Muscle of leg (tissue), 11 donors: ENCODE data around the gene ATP1A1. TPM values are rescaled to one million over a fixed set of nuclear protein-coding genes. Genes with fewer than 3 reads are reported as not detected.

ENCODE experiments used
- DNase-seq: peaks from one replicate; pipeline ENCODE4 v3.0.0; 2013
- H3K27ac ChIP-seq: one replicate; pipeline ENCODE4 v1.5.1; 2013; ENCODE audit warnings: mild to moderate bottlenecking, low read length, control low read depth
- H3K27me3 ChIP-seq: one replicate; pipeline ENCODE4 v1.6.1; 2013; ENCODE audit warnings: low read length; ENCODE audit not compliant: control insufficient read depth, insufficient read depth
- H3K36me3 ChIP-seq: one replicate; pipeline ENCODE4 v1.6.1; 2013; ENCODE audit warnings: low read length; ENCODE audit not compliant: control insufficient read depth, insufficient read depth
- H3K4me1 ChIP-seq: one replicate; pipeline ENCODE4 v1.6.1; 2013; ENCODE audit warnings: low read length; ENCODE audit not compliant: control insufficient read depth, insufficient read depth
- H3K4me3 ChIP-seq: one replicate; pipeline ENCODE4 v1.5.1; 2013; ENCODE audit warnings: low read length, control low read depth
- H3K9me3 ChIP-seq: replicated peaks from 2 replicates; pipeline ENCODE4 v1.6.1; 2013; ENCODE audit warnings: low read depth, low read length; ENCODE audit not compliant: control insufficient read depth
- WGBS: methylation state at CpG from one replicate; pipeline ENCODE4 v1.1.5; 2013; ENCODE audit warnings: missing lambda C conversion rate; ENCODE audit not compliant: insufficient coverage; 5-methylcytosine and 5-hydroxymethylcytosine counted together
- polyA plus RNA-seq, 8 donors: library from polyadenylated mRNA; unstranded; fragments of 120-200 nt; gene quantifications; one replicate each; pipeline versions ENCODE4 v1.2.1 to v1.2.3, GENCODE V29; 2013; ENCODE audit warnings: inconsistent platforms in 1 of 8, low replicate concordance in 1 of 8; ENCODE audit not compliant: insufficient read length in 8 of 8, insufficient read depth in 1 of 8
- total RNA-seq: library from RNA; stranded (reverse); fragments of 120-200 nt; gene quantifications from one replicate; pipeline ENCODE4 v1.2.4, GENCODE V29; 2013

The ATP1A1 gene
- total and polyA plus RNA-seq, 9 donors, result 50.6 to 151 (median 136) TPM

DNA sequence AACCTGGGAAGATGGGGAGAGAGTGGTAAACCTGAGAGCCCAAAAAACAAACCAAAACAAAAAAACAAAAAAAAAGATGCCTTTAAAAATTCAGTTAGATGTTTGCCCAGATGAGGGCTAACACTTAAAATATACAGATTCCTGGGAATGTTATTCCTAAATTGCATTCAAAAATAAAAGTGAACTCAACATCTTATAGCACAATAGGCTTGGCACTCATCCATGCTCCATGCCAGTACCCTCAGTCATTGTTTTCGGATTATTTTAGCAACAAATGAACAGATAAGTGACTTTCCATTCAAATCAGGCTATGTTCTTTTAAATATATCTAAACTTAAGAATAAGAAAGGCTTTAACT lies 3.7 kb downstream of the ATP1A1 start:
- Histone ChIP-seq H3K36me3 (no peaks in the 10 kb centered on the region), H3K9me3 (no peaks in the 10 kb centered on the region), H3K27ac (peak overlapping the region; percentile 77), H3K4me1 (peaks cover 55% of the 10 kb centered on the region), H3K4me3 (no peak overlapping the region), H3K27me3 (no peaks in the 10 kb centered on the region)
- no peak for DNase-seq
- WGBS, result no CpG with 5 or more reads among the region's 1 CpG

DNA sequence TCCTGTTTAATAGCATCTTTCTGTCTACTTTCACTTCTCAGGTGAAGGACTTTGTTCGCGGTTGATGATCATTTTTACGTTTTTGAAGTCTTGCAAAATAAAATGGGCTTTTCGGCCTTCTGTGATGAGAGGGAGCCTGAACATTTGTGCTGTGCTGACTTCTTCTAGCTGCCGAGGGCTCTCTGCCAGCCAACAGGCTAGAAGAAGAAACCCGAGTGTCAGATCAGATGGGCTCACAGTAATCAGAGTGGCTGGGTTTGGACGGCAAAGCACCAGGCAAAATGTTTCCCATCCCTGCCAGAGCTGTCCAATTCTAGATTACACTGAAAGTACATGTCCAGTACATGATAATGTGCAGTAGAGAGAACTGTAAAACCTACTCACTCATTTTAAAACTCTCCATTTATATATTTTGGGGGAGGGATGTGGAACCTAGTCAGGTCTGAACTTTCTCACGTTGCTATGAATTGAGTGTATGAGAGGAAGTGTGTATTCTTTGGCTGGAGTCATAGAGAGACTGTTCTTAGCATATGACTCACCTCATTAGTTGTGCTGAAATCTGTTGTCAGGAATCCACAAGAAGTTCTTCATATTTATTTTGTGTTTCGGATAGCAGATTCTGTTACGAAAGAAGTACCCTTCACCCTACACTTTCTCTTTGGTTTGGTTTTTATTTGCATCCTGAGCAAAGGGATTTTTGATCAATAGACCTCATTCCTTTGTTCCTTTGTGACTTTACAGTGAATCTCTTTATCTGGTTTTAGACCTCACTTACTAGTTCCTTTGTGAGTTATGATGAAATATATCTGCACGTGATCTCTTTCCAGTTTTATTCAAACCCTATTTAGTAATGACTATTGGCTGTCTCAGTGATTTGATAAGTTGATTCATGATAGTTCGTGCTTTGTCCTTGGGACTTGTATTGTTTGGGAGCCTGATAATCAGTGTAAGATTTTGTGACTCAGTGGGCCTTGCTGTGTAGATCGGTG lies 4.8 kb downstream of the ATP1A1 start:
- H3K36me3 ChIP-seq, result no peaks in the 10 kb centered on the region
- H3K9me3 ChIP-seq, result no peaks in the 10 kb centered on the region
- peak; percentile 83 for DNase-seq
- no peaks in the 10 kb centered on the region for H3K27me3 ChIP-seq
- H3K4me1 ChIP-seq, result peaks cover 48% of the 10 kb centered on the region
- peak overlapping the region; percentile 77 for H3K27ac ChIP-seq
- no peak overlapping the region for H3K4me3 ChIP-seq
- WGBS, result 53% methylated on average over 4 of the region's 13 CpGs

DNA sequence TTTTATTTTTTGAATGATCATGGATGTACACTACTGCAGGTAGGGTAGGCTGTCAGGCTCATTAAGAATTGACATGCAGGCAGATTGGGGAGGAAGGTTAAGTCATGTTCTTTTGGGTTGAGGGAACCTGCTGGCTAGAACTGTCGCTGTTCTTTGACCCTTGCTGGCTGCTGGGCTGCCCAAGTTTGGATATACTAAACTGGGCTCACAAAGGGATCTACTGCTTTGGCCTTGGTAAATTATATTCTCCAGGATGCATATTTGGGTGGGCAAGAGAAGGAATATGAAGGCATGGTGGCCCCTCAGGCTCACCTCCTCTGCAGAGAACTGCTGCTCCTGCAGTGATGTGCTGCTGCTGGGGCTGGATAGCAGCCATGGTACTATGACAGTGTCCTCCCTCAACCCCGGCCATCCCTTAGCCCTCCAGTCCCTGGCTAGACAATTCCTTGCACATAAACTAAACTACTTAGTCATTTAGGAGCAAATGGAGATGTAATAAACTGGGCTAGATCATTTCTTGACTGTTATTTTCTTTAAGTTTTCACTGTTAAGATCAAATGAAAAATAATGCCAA lies 6.1 kb downstream of the ATP1A1 start:
- no peak overlapping the region for H3K27ac ChIP-seq
- H3K36me3 ChIP-seq, result no peaks in the 10 kb centered on the region
- peaks cover 47% of the 10 kb centered on the region for H3K4me1 ChIP-seq
- DNase-seq, result no peak
- H3K4me3 ChIP-seq, result no peak overlapping the region
- H3K27me3 ChIP-seq, result no peaks in the 10 kb centered on the region
- H3K9me3 ChIP-seq, result no peaks in the 10 kb centered on the region
- WGBS, result no CpG with 5 or more reads among the region's 2 CpGs

DNA sequence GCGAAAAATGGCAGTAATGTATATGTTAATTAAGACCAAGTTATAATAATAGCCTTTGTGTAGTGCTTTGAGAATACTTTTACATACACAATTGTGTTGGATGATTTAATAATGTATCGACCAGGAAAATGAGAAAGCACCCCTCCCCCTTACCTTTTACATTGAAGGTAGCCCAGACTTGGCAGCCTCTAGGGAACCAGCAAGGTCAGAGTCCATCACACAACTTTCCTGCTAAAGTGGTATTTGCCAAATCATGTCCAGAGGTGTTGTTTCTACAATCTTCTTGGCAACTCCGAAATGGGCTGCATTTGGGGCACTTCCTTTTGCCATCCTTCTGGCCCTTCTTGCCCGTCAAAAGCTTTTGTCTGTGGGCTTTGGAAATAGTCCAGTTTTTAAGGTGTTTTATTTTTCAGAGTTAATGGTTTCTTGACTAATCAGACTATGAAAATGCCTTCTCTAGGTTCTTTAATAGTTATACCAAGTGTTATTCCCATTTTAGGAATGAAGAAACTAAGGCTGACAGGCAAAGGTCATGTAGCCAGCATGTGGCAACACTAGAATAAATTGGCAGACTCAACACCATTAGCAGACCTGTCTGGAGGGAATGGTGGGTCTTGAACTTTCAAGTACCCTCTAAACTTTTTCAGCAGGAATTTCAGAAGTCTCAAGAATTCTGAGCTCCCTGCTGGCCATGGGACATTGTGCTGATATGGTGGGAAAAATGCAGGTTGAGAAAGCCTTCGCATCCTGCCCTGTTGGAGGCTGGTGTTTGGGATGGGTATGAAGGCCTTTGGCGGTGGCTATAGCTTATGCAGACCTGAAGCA lies 6.8 kb downstream of the ATP1A1 start:
- Histone ChIP-seq H3K27ac (no peak overlapping the region), H3K4me3 (no peak overlapping the region), H3K27me3 (no peaks in the 10 kb centered on the region), H3K36me3 (no peaks in the 10 kb centered on the region), H3K4me1 (peaks cover 40% of the 10 kb centered on the region), H3K9me3 (no peaks in the 10 kb centered on the region)
- DNase-seq, result no peak
- WGBS, result 100% methylated on average over 1 of the region's 6 CpGs

DNA sequence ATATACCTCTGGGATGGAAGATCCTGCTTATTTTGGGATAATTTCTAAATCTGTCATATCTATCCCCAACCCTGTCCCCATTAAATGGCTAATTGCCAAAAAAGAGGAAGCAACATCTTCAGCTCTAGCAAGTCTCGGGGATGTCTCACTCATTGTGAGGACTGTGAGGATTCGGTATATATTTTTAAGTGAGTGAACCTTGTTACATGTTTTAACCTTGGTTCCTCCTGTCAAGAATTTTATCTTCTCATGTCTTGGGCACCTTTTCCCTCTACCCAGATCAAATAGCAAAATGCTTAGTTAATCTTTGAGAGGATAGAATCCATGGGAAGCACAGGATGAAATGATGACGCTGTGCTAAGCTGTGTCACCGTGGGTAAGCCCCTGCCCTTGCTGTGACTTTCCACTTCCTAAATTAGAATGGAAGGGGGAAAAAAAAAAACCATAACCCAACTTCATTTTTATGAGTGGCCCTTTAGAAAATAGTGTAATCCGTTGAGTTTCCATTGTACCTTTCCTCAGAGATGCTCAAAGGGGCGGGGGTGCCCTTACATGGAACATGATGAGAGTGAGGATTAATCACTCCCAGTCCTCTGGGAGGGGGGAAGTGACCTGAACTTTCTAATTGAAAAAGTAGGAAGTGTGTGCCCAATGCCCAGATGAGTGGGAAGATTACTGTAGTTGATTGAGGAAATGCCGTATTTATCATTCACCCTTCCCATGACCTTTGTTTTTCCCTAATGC lies 7.6 kb downstream of the ATP1A1 start:
- WGBS, result no CpG with 5 or more reads among the region's 7 CpGs
- no peaks in the 10 kb centered on the region for H3K9me3 ChIP-seq
- DNase-seq, result no peak
- H3K4me3 ChIP-seq, result no peak overlapping the region
- H3K27ac ChIP-seq, result no peak overlapping the region
- H3K36me3 ChIP-seq, result peaks cover 3% of the 10 kb centered on the region
- H3K27me3 ChIP-seq, result no peaks in the 10 kb centered on the region
- peaks cover 33% of the 10 kb centered on the region for H3K4me1 ChIP-seq

DNA sequence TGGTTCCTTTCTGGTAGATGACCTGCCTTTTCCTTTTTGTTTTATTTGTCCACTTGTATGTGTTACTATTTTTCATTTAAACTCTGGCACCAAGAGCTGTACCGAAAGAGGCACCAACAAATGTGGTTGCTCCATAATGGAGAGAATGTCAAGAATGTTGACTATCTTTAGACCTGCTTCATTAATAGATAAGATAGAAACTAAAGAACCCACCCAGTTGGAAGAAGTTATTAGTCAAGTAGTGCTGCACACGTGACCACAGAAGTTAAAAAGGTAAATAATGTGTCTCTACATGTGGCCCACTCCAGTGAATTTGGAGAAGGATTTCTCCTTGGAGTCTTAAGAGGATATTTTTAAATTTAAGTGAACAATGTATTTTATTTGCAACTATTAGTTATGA lies 9.3 kb downstream of the ATP1A1 start:
- Histone ChIP-seq H3K27me3 (no peaks in the 10 kb centered on the region), H3K36me3 (peaks cover 7% of the 10 kb centered on the region), H3K27ac (no peak overlapping the region), H3K4me1 (peaks cover 18% of the 10 kb centered on the region), H3K4me3 (no peak overlapping the region), H3K9me3 (no peaks in the 10 kb centered on the region)
- 50% methylated on average over 1 of the region's 2 CpGs for WGBS
- DNase-seq, result no peak

DNA sequence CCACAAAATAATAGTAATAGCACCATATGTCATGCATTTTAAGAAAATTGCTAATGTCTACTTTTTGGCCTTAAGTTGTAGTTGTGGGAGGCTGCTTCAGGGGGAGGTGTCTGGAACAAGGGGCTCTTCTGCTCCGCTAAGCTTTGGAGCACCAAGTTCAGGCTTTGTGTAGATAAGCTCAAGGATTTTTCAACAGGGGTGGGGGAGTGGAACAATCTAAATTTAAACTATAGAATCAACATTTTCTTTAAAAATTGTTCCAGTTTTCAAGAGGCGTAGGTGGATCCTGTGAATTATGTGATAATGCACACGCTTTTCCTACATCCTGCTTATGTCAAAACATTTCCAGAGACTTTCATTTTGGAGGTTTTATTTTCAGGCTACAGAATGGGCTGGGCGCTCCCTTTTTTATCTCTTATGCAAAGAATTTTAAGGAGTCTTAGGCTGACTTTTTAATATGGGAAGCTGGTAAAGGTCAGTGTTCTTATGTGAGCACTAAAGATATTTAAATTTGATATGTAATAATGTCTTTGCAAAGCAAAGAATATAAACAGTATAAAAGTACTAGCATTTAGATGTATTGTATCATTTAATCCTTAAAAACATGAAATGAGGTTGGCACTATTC lies 9.9 kb downstream of the ATP1A1 start:
- no peak for DNase-seq
- Histone ChIP-seq H3K27me3 (no peaks in the 10 kb centered on the region), H3K36me3 (peaks cover 12% of the 10 kb centered on the region), H3K9me3 (no peaks in the 10 kb centered on the region), H3K4me1 (peaks cover 14% of the 10 kb centered on the region), H3K27ac (no peak overlapping the region), H3K4me3 (no peak overlapping the region)
- no CpG with 5 or more reads among the region's 4 CpGs for WGBS

DNA sequence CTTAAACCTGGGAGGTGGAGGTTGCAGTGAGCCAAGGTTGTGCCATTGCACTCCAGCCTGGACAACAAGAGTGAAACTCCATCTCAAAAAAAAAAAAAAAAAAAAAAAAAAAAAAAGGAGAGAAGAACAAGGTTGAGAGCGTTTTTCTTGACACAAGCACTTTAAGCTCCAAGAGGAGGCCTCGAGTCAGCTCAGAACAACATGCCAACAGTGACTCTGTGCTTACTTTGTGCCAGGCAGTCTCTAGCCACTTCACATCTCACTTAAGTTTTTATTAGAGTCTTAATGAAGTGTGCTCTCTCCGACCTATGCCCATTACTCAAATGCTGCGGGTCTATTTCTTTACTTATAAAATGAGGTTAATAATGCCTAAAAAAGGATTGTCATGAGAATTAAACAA lies 13.0 kb downstream of the ATP1A1 start:
- H3K36me3 ChIP-seq, result peaks cover 38% of the 10 kb centered on the region
- DNase-seq, result no peak
- no peak overlapping the region for H3K27ac ChIP-seq
- no CpG with 5 or more reads among the region's 4 CpGs for WGBS
- H3K4me1 ChIP-seq, result no peaks in the 10 kb centered on the region
- H3K27me3 ChIP-seq, result no peaks in the 10 kb centered on the region
- no peaks in the 10 kb centered on the region for H3K9me3 ChIP-seq
- H3K4me3 ChIP-seq, result no peak overlapping the region

DNA sequence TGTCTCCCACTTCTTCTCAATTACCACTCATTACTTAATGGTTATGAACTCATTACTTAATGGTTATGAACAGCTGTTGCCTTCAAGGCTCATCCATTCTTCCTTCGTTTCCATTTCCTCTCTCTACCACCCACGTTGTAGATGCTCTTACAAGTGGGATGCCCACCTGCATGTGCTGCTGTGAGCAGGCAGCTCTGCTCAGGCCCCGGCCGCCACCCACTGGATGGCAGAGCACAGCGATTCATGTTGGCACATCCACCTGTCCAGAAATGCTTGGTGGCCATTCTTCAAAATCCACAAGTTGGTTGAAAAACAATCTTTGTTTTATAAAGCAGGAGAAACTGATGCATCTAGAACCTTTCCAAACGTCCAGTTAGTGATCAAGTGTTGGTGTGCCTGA lies 14.5 kb downstream of the ATP1A1 start:
- no peak for DNase-seq
- Histone ChIP-seq H3K9me3 (no peaks in the 10 kb centered on the region), H3K36me3 (peaks cover 48% of the 10 kb centered on the region), H3K4me1 (no peaks in the 10 kb centered on the region), H3K4me3 (no peak overlapping the region), H3K27ac (no peak overlapping the region), H3K27me3 (no peaks in the 10 kb centered on the region)
- 95% methylated on average over 6 of the region's 6 CpGs for WGBS
